GM12878 (cell line): ENCODE data around the gene NHSL2. TPM values are rescaled to one million over a fixed set of nuclear protein-coding genes. Genes with fewer than 3 reads are reported as not detected.

ENCODE experiments used
- ATAC-seq: fragments of 200-7000 bp; cut with Tn5 transposase; 3 replicates; pipeline ENCODE4 v1.9.1; 2020; ENCODE audit warnings: mild to moderate bottlenecking, moderate library complexity
- BruUV-seq: library from RNA; stranded (reverse); fragments of 400-500 nt; replicated peaks from 2 replicates; lab custom pipeline; 2021; lab: Mats Ljungman, UMichigan
- CTCF ChIA-PET: fragments of 300-600 bp; sonication (Branson Sonifier 250); formaldehyde crosslinking; extraction: SDS; loops from one replicate; lab custom pipeline; 2021; ENCODE audit warnings: inconsistent platforms; lab: Yijun Ruan, JAX
- POLR2A ChIA-PET: fragments of 350-600 bp; formaldehyde crosslinking; extraction: SDS; loops from one replicate; lab custom pipeline; 2021; ENCODE audit warnings: inconsistent platforms; lab: Charles Lee
- RAD21 ChIA-PET: fragments of 300-600 bp; sonication (Branson Sonifier 250); formaldehyde crosslinking; loops from one replicate; lab custom pipeline; 2023; ENCODE audit warnings: antibody characterized with exemption; ENCODE audit not compliant: unreplicated experiment; lab: Charles Lee
- SMC1A ChIA-PET: fragments of 300-600 bp; sonication (Branson Sonifier 250); formaldehyde crosslinking; loops from one replicate; lab custom pipeline; 2023; ENCODE audit not compliant: unreplicated experiment, uncharacterized antibody; lab: Charles Lee
- DNase-seq: peaks from one replicate; pipeline ENCODE4 v3.0.0-alpha.2; 2011; ENCODE audit warnings: low read depth, low spot score
- FAIRE-seq: peaks from 3 replicates; lab custom pipeline; 2011; peaks lifted over from hg19 to GRCh38; lab: Jason Lieb, UNC
- H2AFZ ChIP-seq: 2 replicates; pipeline ENCODE4 v1.6.0; 2011; ENCODE audit warnings: low read depth, low read length, control low read depth; ENCODE audit not compliant: control insufficient read depth
- H3K27ac ChIP-seq: 2 replicates; pipeline ENCODE4 v1.5.1; 2011; ENCODE audit warnings: control low read depth; ENCODE audit not compliant: control insufficient read depth, insufficient read depth
- H3K27me3 ChIP-seq, 2 experiments: replicated peaks in 1 of 2; 2 replicates each; pipeline versions ENCODE4 v1.6.0 to v1.6.1; 2011; ENCODE audit warnings: low read length in 1 of 2; ENCODE audit not compliant: control insufficient read depth in 2 of 2, insufficient read depth in 2 of 2
- H3K36me3 ChIP-seq, 2 experiments: 2 replicates each; pipeline ENCODE4 v1.5.1; 2011; ENCODE audit warnings: low read length in 1 of 2; ENCODE audit not compliant: control insufficient read depth in 2 of 2, insufficient read depth in 2 of 2
- H3K4me1 ChIP-seq: 2 replicates; pipeline ENCODE4 v1.6.1; 2011; ENCODE audit warnings: mild to moderate bottlenecking, low read length, moderate library complexity, mixed read lengths; ENCODE audit not compliant: control insufficient read depth, insufficient read depth
- H3K4me2 ChIP-seq: 2 replicates; pipeline ENCODE4 v1.6.0; 2011; ENCODE audit warnings: control low read depth; ENCODE audit not compliant: control insufficient read depth, insufficient read depth
- H3K4me3 ChIP-seq: fragments of 200-600 bp; sonication (generic); 2 replicates; pipeline ENCODE4 v1.5.1; 2016
- H3K79me2 ChIP-seq: 2 replicates; pipeline ENCODE4 v1.6.0; 2011; ENCODE audit warnings: low read length; ENCODE audit not compliant: control insufficient read depth, insufficient read depth
- H3K9ac ChIP-seq: 2 replicates; pipeline ENCODE4 v1.8.0; 2011; ENCODE audit warnings: low read length, control low read depth, mixed read lengths; ENCODE audit not compliant: control insufficient read depth, insufficient read depth
- H3K9me3 ChIP-seq: replicated peaks from 3 replicates; pipeline ENCODE4 v1.5.1; 2011; ENCODE audit warnings: mild to moderate bottlenecking, low read length; ENCODE audit not compliant: control insufficient read depth, insufficient read depth
- H4K20me1 ChIP-seq: 2 replicates; pipeline ENCODE4 v1.6.0; 2011; ENCODE audit not compliant: control insufficient read depth, insufficient read depth
- ATF7 ChIP-seq: fragments of 450-650 bp; IDR thresholded peaks from 2 replicates; pipeline ENCODE4 v1.6.1; 2016; ENCODE audit warnings: low read depth, mild to moderate bottlenecking
- EGR1 ChIP-seq, 2 experiments: IDR thresholded peaks; 1 replicate in 1 of 2; 2 replicates in 1 of 2; pipeline ENCODE4 v1.6.1; 2011 to 2012; ENCODE audit warnings: low read depth in 2 of 2, low read length in 2 of 2, borderline replicate concordance in 1 of 2, mild to moderate bottlenecking in 1 of 2, moderate library complexity in 1 of 2
- ETV6 ChIP-seq, 2 experiments: fragments of 450-650 bp in 1 of 2; IDR thresholded peaks in 1 of 2; conservative IDR thresholded peaks in 1 of 2; 2 replicates each; pipeline ENCODE4 v1.6.1; 2014; ENCODE audit warnings: antibody characterized with exemption in 1 of 2, borderline replicate concordance in 1 of 2, low read depth in 1 of 2, mild to moderate bottlenecking in 1 of 2, moderate library complexity in 1 of 2
- POU2F2 ChIP-seq: IDR thresholded peaks from 3 replicates; pipeline ENCODE4 v1.6.1; 2011; ENCODE audit warnings: low read depth, mild to moderate bottlenecking, low read length, borderline replicate concordance
- RAD51 ChIP-seq: fragments of 450-650 bp; IDR thresholded peaks from 2 replicates; pipeline ENCODE4 v1.6.1; 2016; ENCODE audit warnings: moderate library complexity, mild to moderate bottlenecking, inconsistent platforms
- SREBF1 ChIP-seq: IDR thresholded peaks from 2 replicates; pipeline ENCODE4 v1.6.1; 2012; ENCODE audit warnings: mild to moderate bottlenecking, low read length
- STAT3 ChIP-seq: IDR thresholded peaks from 2 replicates; pipeline ENCODE4 v1.6.1; 2011; ENCODE audit warnings: low read depth, low read length, improper control_type of control experiment
- TAF1 ChIP-seq: IDR thresholded peaks from 2 replicates; pipeline ENCODE4 v1.6.1; 2011; ENCODE audit warnings: mild to moderate bottlenecking, low read depth, low read length, borderline replicate concordance
- ZNF24 ChIP-seq: fragments of 450-650 bp; IDR thresholded peaks from 2 replicates; pipeline ENCODE4 v1.6.1; 2017; ENCODE audit warnings: antibody characterized with exemption, mild to moderate bottlenecking
- WGBS: methylation state at CpG from one replicate; pipeline ENCODE4 v1.1.6; 2016; ENCODE audit warnings: low lambda C conversion rate; ENCODE audit not compliant: insufficient replicate concordance, insufficient coverage; ENCODE audit errors: missing lambda C conversion rate; 5-methylcytosine and 5-hydroxymethylcytosine counted together
- in situ Hi-C: fragments of 300-500 bp; cut with MboI; formaldehyde crosslinking; loops from 9 replicates; pipeline ENCODE4 v1.14.3; 2018; ENCODE audit warnings: mixed read lengths
- intact Hi-C: fragments of 100-400 bp; cut with micrococcal nuclease; formaldehyde crosslinking; loops from one replicate; pipeline ENCODE4 v1.14.2; 2022; ENCODE audit not compliant: unreplicated experiment
- polyA plus RNA-seq, 11 experiments: library from polyadenylated mRNA; depleted of rRNA in 4 of 11; unstranded in 6 of 11; stranded (reverse) in 5 of 11; fragments of >200 nt; fragmentation: Nextera tagmentation in 4 of 11; fragmentation: Illumina TruSeq in 1 of 11; extraction: Ambion mirVana in 4 of 11; extraction: Trizol in 1 of 11; gene quantifications; 1 replicate in 1 of 11; 2 replicates in 10 of 11; pipeline versions ENCODE4 v1.2.1 to v1.2.3, GENCODE V29; 2011 to 2016; ENCODE audit warnings: inconsistent platforms in 2 of 11, missing spikeins in 2 of 11, low read depth in 1 of 11
- total RNA-seq, 4 experiments: library from RNA; depleted of rRNA in 3 of 4; stranded (reverse); fragments of >200 nt in 3 of 4; fragmentation: Illumina TruSeq in 1 of 4; extraction: Trizol in 1 of 4; gene quantifications; 2 replicates each; pipeline versions ENCODE4 v1.2.1 to v1.2.3, GENCODE V29; 2013 to 2021
- TF ChIP-seq, protein P1 (sequence below): fragments of 150-350 bp; IDR thresholded peaks from 2 replicates; pipeline ENCODE4 v1.6.1; 2016; ENCODE audit warnings: low read depth, low read length
- TF ChIP-seq, protein P2 (sequence below): IDR thresholded peaks from 2 replicates; pipeline ENCODE4 v1.6.1; 2011; ENCODE audit warnings: low read depth, low read length, improper control_type of control experiment, borderline replicate concordance
- TF ChIP-seq, protein P3 (sequence below): IDR thresholded peaks from 2 replicates; pipeline ENCODE4 v1.6.1; 2012; ENCODE audit warnings: low read depth, low read length, improper control_type of control experiment
- TF ChIP-seq, protein P4 (sequence below): fragments of 450-650 bp; IDR thresholded peaks from 2 replicates; pipeline ENCODE4 v1.6.1; 2016; ENCODE audit warnings: mild to moderate bottlenecking
- TF ChIP-seq, protein P5 (sequence below): IDR thresholded peaks from 2 replicates; pipeline ENCODE4 v1.6.1; 2012; ENCODE audit warnings: low read depth, low read length, improper control_type of control experiment

Gene NHSL2
- total and polyA plus RNA-seq, 10 of the 15 experiments (the other 5 are each of a cell fraction or from before 2014, with no cell fraction given): 0.05 to 0.53 (median 0.07) TPM; not detected in 2

DNA sequence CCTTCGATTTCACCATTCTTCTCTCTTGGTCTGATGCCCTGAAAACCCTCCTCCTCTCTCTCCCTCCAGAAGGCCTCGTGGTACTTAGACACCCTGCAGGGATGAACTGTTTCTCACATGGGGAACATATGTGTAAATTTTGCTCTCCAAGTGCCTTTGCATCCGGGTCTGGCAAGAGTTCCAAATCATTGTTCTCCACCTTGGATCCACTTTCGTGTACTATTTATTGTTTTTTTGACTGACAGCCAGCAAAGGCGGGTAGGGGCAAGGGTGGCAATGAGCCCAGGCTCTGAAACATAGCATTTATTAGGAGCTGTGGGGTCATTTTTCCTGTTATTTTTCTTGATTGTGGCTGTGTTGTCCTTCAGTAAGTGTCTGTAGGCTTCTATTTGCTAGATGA, 139.4 kb downstream of the NHSL2 start:
- H3K36me3 ChIP-seq: no peaks in the 10 kb centered on the region
- ChIA-PET SMC1A (no interaction called here), POLR2A (no interaction called here), RAD21 (no interaction called here), CTCF (interaction anchor here (0.8 to 1.0 kb wide), 2 partner anchors 30 to 76 kb away, joined by 3 read pairs; no protein-coding TSS in a partner anchor)
- no peak overlapping the region for H3K9ac ChIP-seq
- intact Hi-C loops (no loop called here), in situ Hi-C loops (no loop called here)
- H3K4me3 ChIP-seq: no peak overlapping the region
- no peak for DNase-seq
- ATAC-seq: no peak
- H3K27me3 ChIP-seq: peaks cover 3 to 5% of the 10 kb centered on the region in 2 experiments; a peak in 3 of 4 replicates
- TF ChIP-seq ZNF24 (no peak), SREBF1 (no peak), ETV6 (conservative IDR thresholded peaks at IDR 0.05 in 1 of 2, IDR thresholded peaks at IDR 0.05 in 1 of 2; ENCODE audit: borderline replicate concordance in 1 of 2, low read depth in 1 of 2) (no peak), TAF1 (no peak), ATF7 (no peak), EGR1 (IDR thresholded peaks at IDR 0.05; ENCODE audit: borderline replicate concordance in 1 of 2, low read depth in 2 of 2, low read length in 2 of 2) (no peak), POU2F2 (no peak), STAT3 (no peak), RAD51 (no peak)
- TF ChIP-seq, protein P1, sequence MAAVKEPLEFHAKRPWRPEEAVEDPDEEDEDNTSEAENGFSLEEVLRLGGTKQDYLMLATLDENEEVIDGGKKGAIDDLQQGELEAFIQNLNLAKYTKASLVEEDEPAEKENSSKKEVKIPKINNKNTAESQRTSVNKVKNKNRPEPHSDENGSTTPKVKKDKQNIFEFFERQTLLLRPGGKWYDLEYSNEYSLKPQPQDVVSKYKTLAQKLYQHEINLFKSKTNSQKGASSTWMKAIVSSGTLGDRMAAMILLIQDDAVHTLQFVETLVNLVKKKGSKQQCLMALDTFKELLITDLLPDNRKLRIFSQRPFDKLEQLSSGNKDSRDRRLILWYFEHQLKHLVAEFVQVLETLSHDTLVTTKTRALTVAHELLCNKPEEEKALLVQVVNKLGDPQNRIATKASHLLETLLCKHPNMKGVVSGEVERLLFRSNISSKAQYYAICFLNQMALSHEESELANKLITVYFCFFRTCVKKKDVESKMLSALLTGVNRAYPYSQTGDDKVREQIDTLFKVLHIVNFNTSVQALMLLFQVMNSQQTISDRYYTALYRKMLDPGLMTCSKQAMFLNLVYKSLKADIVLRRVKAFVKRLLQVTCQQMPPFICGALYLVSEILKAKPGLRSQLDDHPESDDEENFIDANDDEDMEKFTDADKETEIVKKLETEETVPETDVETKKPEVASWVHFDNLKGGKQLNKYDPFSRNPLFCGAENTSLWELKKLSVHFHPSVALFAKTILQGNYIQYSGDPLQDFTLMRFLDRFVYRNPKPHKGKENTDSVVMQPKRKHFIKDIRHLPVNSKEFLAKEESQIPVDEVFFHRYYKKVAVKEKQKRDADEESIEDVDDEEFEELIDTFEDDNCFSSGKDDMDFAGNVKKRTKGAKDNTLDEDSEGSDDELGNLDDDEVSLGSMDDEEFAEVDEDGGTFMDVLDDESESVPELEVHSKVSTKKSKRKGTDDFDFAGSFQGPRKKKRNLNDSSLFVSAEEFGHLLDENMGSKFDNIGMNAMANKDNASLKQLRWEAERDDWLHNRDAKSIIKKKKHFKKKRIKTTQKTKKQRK: no peak
- TF ChIP-seq, protein P2, sequence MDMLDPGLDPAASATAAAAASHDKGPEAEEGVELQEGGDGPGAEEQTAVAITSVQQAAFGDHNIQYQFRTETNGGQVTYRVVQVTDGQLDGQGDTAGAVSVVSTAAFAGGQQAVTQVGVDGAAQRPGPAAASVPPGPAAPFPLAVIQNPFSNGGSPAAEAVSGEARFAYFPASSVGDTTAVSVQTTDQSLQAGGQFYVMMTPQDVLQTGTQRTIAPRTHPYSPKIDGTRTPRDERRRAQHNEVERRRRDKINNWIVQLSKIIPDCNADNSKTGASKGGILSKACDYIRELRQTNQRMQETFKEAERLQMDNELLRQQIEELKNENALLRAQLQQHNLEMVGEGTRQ: no peak
- TF ChIP-seq, protein P3, sequence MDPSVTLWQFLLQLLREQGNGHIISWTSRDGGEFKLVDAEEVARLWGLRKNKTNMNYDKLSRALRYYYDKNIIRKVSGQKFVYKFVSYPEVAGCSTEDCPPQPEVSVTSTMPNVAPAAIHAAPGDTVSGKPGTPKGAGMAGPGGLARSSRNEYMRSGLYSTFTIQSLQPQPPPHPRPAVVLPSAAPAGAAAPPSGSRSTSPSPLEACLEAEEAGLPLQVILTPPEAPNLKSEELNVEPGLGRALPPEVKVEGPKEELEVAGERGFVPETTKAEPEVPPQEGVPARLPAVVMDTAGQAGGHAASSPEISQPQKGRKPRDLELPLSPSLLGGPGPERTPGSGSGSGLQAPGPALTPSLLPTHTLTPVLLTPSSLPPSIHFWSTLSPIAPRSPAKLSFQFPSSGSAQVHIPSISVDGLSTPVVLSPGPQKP: no peak
- TF ChIP-seq, protein P4, sequence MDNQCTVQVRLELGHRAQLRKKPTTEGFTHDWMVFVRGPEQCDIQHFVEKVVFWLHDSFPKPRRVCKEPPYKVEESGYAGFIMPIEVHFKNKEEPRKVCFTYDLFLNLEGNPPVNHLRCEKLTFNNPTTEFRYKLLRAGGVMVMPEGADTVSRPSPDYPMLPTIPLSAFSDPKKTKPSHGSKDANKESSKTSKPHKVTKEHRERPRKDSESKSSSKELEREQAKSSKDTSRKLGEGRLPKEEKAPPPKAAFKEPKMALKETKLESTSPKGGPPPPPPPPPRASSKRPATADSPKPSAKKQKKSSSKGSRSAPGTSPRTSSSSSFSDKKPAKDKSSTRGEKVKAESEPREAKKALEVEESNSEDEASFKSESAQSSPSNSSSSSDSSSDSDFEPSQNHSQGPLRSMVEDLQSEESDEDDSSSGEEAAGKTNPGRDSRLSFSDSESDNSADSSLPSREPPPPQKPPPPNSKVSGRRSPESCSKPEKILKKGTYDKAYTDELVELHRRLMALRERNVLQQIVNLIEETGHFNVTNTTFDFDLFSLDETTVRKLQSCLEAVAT: no peak
- TF ChIP-seq, protein P5, sequence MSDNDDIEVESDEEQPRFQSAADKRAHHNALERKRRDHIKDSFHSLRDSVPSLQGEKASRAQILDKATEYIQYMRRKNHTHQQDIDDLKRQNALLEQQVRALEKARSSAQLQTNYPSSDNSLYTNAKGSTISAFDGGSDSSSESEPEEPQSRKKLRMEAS: no peak
- no peak overlapping the region for H3K27ac ChIP-seq
- WGBS: 13% methylated on average over 5 of the region's 5 CpGs
- no peak overlapping the region for H3K4me2 ChIP-seq
- no peaks in the 10 kb centered on the region for H3K9me3 ChIP-seq
- no peaks in the 10 kb centered on the region for H4K20me1 ChIP-seq
- no peak overlapping the region for H2AFZ ChIP-seq
- no peak for FAIRE-seq
- no peaks in the 10 kb centered on the region for H3K79me2 ChIP-seq
- H3K4me1 ChIP-seq: no peaks in the 10 kb centered on the region
- BruUV-seq: no TSS peak
